Uterus (tissue), 2 donors: ENCODE results near the gene LDHAL6B.

Source experiments
- CTCF ChIP-seq, 4 experiments: fragments of 200-600 bp in 2 of 4; fragments of 450-650 bp in 2 of 4; sonication (generic) in 2 of 4; IDR thresholded peaks; one replicate each; pipeline ENCODE4 v1.5.1; 2016 to 2019; ENCODE audit warnings: antibody characterized with exemption in 4 of 4, mild to moderate bottlenecking in 2 of 4, moderate library complexity in 1 of 4
- POLR2A ChIP-seq, 2 donors: fragments of 450-650 bp; IDR thresholded peaks; one replicate each; pipeline ENCODE4 v1.6.1; 2016; ENCODE audit warnings: antibody characterized with exemption in 2 of 2, mild to moderate bottlenecking in 1 of 2, moderate library complexity in 1 of 2

- TF ChIP-seq CTCF (IDR thresholded peaks at IDR 0.05) (no peak), POLR2A (IDR thresholded peaks at IDR 0.05) (no peak)
These were observed 36.2 kb upstream of the LDHAL6B start for GRCh38 chr15:59170295-59171066.
